SU-DHL-6 (cell line): ENCODE measurements around the gene CLTC.

Source experiments
- H2AFZ ChIP-seq: fragments of 200-600 bp; sonication (generic); 2 replicates; pipeline ENCODE4 v1.6.1; 2014; ENCODE audit warnings: low read depth, mild to moderate bottlenecking, moderate library complexity, mixed read lengths, antibody characterized with exemption, low read length; ENCODE audit not compliant: severe bottlenecking
- H3F3A ChIP-seq: fragments of 200-600 bp; shearing (Covaris generic); 2 replicates; pipeline ENCODE4 v1.6.0; 2016; ENCODE audit warnings: antibody characterized with exemption, mild to moderate bottlenecking; ENCODE audit not compliant: insufficient read depth
- H3K27ac ChIP-seq: fragments of 200-600 bp; sonication (generic); 2 replicates; pipeline ENCODE4 v1.5.1; 2016; ENCODE audit warnings: low read depth, mild to moderate bottlenecking, low read length, moderate library complexity, mixed read lengths
- H3K27me3 ChIP-seq: fragments of 200-600 bp; sonication (generic), shearing (Covaris generic); 2 replicates; pipeline ENCODE4 v1.6.0; 2014; ENCODE audit warnings: mild to moderate bottlenecking, low read length
- H3K36me3 ChIP-seq: fragments of 200-600 bp; sonication (generic); 2 replicates; pipeline ENCODE4 v1.6.1; 2014; ENCODE audit warnings: mild to moderate bottlenecking, low read length, mixed read lengths
- H3K4me2 ChIP-seq: fragments of 300-600, 200-600 bp; shearing (Covaris generic), sonication (generic); 2 replicates; pipeline ENCODE4 v1.6.0; 2014; ENCODE audit warnings: low read length, low read depth, mild to moderate bottlenecking; ENCODE audit not compliant: poor library complexity, severe bottlenecking
- H3K4me3 ChIP-seq: fragments of 200-600 bp; sonication (generic); 2 replicates; pipeline ENCODE4 v1.5.1; 2014; ENCODE audit warnings: antibody characterized with exemption, low read length, mild to moderate bottlenecking, mixed read lengths; ENCODE audit not compliant: insufficient read depth, poor library complexity, severe bottlenecking
- H3K79me2 ChIP-seq: fragments of 200-600 bp; sonication (generic); 2 replicates; pipeline ENCODE4 v1.6.1; 2014; ENCODE audit warnings: mild to moderate bottlenecking, low read length, moderate library complexity; ENCODE audit not compliant: insufficient read depth
- H3K9ac ChIP-seq: fragments of 200-600 bp; sonication (generic); 2 replicates; pipeline ENCODE4 v1.7.0; 2014; ENCODE audit warnings: mild to moderate bottlenecking, low read length
- H3K9me2 ChIP-seq: fragments of 200-600 bp; sonication (generic); replicated peaks from 2 replicates; pipeline ENCODE4 v1.6.1; 2014; ENCODE audit warnings: low read length; ENCODE audit not compliant: insufficient read depth
- H3K9me3 ChIP-seq: fragments of 200-600 bp; sonication (generic); 2 replicates; pipeline ENCODE4 v1.6.1; 2014; ENCODE audit warnings: low read length, mixed read lengths; ENCODE audit not compliant: insufficient read depth
- H4K20me1 ChIP-seq: fragments of 200-600 bp; sonication (generic); 2 replicates; pipeline ENCODE4 v1.6.1; 2014; ENCODE audit warnings: low read depth, mild to moderate bottlenecking, antibody characterized with exemption, low read length, moderate library complexity, mixed read lengths
- EZH2phosphoT487 ChIP-seq: fragments of 200-600 bp; sonication (generic), shearing (Covaris generic); conservative IDR thresholded peaks from 2 replicates; pipeline ENCODE4 v1.6.1; 2018; ENCODE audit warnings: mild to moderate bottlenecking, antibody characterized with exemption, low read length, moderate library complexity, mixed read lengths
- TF ChIP-seq, protein P1 (sequence below): fragments of 200-600 bp; sonication (generic); IDR thresholded peaks from one replicate; pipeline ENCODE4 v1.5.1; 2017; ENCODE audit warnings: antibody characterized with exemption, mild to moderate bottlenecking, low read length, moderate library complexity; ENCODE audit not compliant: insufficient read depth, poor library complexity, severe bottlenecking

Gene CLTC

DNA sequence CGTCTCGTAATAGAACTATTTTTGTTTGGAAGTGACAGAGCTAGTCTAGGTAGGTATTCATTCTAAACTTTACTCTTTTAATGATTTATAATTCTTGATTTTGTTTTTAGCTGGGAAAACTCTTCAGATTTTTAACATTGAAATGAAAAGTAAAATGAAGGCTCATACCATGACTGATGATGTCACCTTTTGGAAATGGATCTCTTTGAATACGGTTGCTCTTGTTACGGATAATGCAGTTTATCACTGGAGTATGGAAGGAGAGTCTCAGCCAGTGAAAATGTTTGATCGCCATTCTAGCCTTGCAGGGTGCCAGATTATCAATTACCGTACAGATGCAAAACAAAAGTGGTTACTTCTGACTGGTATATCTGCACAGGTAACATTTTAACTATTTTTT lies 27.6 kb downstream of the CLTC start:
- Histone ChIP-seq H3F3A (peaks cover 12% of the 10 kb centered on the region), H2AFZ (no peak overlapping the region), H3K9me2 (no peaks in the 10 kb centered on the region), H3K27me3 (no peaks in the 10 kb centered on the region), H3K4me3 (no peak overlapping the region), H3K36me3 (peaks cover 66% of the 10 kb centered on the region), H3K27ac (no peak overlapping the region), H3K9me3 (no peaks in the 10 kb centered on the region), H4K20me1 (peaks cover 30% of the 10 kb centered on the region), H3K4me2 (no peak overlapping the region), H3K9ac (no peak overlapping the region), H3K79me2 (peaks cover 52% of the 10 kb centered on the region)
- TF ChIP-seq, protein P1, sequence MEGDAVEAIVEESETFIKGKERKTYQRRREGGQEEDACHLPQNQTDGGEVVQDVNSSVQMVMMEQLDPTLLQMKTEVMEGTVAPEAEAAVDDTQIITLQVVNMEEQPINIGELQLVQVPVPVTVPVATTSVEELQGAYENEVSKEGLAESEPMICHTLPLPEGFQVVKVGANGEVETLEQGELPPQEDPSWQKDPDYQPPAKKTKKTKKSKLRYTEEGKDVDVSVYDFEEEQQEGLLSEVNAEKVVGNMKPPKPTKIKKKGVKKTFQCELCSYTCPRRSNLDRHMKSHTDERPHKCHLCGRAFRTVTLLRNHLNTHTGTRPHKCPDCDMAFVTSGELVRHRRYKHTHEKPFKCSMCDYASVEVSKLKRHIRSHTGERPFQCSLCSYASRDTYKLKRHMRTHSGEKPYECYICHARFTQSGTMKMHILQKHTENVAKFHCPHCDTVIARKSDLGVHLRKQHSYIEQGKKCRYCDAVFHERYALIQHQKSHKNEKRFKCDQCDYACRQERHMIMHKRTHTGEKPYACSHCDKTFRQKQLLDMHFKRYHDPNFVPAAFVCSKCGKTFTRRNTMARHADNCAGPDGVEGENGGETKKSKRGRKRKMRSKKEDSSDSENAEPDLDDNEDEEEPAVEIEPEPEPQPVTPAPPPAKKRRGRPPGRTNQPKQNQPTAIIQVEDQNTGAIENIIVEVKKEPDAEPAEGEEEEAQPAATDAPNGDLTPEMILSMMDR, result no peak
- no peak for TF ChIP-seq EZH2phosphoT487

GRCh38 chr17:59649886-59650285 lies 30.2 kb downstream of the CLTC start:
- Histone ChIP-seq H4K20me1 (peaks cover 10% of the 10 kb centered on the region; the same call in 1 of the 2 replicates), H3K27ac (no peak overlapping the region), H3K79me2 (peaks cover 28% of the 10 kb centered on the region), H3K27me3 (no peaks in the 10 kb centered on the region), H2AFZ (no peak overlapping the region), H3K9ac (no peak overlapping the region), H3K9me2 (no peaks in the 10 kb centered on the region), H3K9me3 (no peaks in the 10 kb centered on the region), H3F3A (no peaks in the 10 kb centered on the region), H3K4me2 (no peak overlapping the region), H3K36me3 (peaks cover 61% of the 10 kb centered on the region), H3K4me3 (no peak overlapping the region)
- no peak for TF ChIP-seq EZH2phosphoT487
- TF ChIP-seq, protein P1, result no peak

GRCh38 chr17:59650642-59651041 lies 30.9 kb downstream of the CLTC start:
- Histone ChIP-seq H3F3A (no peaks in the 10 kb centered on the region), H4K20me1 (peaks cover 7% of the 10 kb centered on the region; the same call in 1 of the 2 replicates), H2AFZ (no peak overlapping the region), H3K4me2 (no peak overlapping the region), H3K36me3 (peaks cover 60% of the 10 kb centered on the region), H3K9ac (no peak overlapping the region), H3K9me2 (no peaks in the 10 kb centered on the region), H3K4me3 (no peak overlapping the region), H3K27me3 (no peaks in the 10 kb centered on the region), H3K27ac (no peak overlapping the region), H3K9me3 (no peaks in the 10 kb centered on the region), H3K79me2 (peaks cover 20% of the 10 kb centered on the region)
- TF ChIP-seq, protein P1, result no peak
- TF ChIP-seq EZH2phosphoT487, result no peak

- no peak overlapping the region for H2AFZ ChIP-seq
- H3K36me3 ChIP-seq, result peaks cover 61% of the 10 kb centered on the region
- H3F3A ChIP-seq, result no peaks in the 10 kb centered on the region
- no peak overlapping the region for H3K4me2 ChIP-seq
- no peaks in the 10 kb centered on the region for H3K9me2 ChIP-seq
- H3K27me3 ChIP-seq, result no peaks in the 10 kb centered on the region
- no peak overlapping the region for H3K4me3 ChIP-seq
- 0 out of 2 replicates have a peak, but pooled peaks cover 4% of the 10 kb centered on the region for H4K20me1 ChIP-seq
- no peaks in the 10 kb centered on the region for H3K9me3 ChIP-seq
- no peak for TF ChIP-seq EZH2phosphoT487
- TF ChIP-seq, protein P1, result no peak
- H3K79me2 ChIP-seq, result peaks cover 15% of the 10 kb centered on the region
- H3K27ac ChIP-seq, result no peak overlapping the region
- H3K9ac ChIP-seq, result no peak overlapping the region
These were observed 31.7 kb downstream of the CLTC start for GRCh38 chr17:59651346-59651745.
